ENCODE results near the gene IFNLR1.

IFNLR1 gene

DNA sequence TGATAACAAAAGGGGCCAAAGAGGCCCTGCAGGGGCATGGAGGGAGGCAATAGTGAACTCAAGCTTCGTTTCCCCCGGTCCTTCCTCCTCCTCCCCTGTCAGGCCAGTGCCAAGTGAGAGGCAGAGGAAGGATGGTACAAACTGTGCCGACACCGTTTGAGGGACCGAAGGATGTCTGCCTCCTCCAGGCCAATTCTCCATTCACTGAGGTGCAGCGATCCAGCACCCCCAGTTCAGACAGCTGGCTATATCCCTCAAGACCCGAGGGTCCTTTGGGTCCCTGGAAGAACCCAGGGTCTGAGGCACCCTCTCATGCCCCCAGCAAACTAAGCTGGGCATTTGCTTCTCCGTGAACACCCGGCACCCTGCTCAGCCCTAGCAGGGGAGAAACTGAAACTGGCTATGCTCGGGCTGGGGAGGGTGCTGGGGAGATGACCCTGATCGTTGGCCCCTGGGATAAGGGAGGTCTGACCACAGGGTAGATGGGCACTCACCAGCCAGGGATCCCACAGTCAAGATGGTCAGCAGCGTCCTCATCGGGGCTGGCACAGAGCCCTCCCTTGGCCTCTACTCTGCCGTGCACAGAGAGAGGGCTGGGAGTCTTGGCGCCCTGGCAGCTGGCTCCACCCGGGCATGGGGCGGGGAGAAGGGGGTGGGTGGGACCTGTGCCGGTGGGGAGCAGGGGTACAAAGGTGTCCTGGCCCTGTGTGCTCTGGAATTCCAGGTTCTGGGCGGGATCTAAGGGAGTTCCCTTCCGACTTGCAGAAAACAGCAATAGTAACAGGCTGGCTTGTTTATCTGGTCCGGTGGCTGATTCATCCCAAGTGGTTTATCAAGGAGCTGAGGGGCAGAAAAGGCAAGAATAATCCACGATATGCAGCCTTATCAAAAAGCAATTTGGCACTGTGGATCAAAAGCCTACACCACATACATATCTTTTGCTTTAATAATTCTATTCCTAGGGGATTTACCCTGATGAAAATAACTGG lies 44.2 kb downstream of the IFNLR1 start, which contains the start of gene IL22RA1:
Gene IL22RA1 (minus strand): TSS at position 595 of the 989 bp plus-strand sequence. CDS start 58 bp downstream, at position 537.
- no peak for DNase-seq

DNA sequence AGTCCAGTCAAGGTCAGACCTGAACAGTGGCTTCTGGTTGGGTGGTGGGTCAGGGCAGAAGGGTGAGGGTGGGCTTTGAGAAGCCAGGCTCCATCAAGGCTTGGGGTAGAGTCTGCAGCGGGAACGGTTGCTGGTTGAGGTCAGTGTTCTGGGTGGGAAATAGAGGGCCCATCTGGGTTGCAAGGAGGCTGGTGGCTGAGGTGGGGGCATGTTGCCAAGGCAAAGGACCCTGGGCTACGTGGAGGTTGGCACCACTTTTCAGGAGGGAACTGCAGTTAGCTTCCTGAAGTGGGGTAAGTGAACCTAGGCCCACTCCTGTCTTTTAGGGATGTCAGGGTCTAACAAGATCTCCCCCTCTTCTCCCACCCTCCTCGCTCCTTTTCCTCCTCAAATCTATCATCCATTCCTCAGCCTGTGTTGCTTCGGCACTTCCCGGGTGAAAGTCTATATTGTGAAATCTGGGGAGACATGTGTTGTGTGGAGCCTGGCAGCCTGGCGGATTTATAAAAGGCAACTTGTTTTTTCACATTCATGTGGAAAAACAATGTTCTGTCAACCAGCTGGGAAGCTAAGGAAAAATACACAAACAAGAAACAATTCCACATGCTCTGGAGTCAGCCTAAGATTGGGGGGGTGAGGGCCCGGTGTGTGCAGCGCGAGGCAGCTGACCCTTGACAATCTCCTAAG lies 45.6 kb downstream of the IFNLR1 start:
- DNase-seq = no peak

DNA sequence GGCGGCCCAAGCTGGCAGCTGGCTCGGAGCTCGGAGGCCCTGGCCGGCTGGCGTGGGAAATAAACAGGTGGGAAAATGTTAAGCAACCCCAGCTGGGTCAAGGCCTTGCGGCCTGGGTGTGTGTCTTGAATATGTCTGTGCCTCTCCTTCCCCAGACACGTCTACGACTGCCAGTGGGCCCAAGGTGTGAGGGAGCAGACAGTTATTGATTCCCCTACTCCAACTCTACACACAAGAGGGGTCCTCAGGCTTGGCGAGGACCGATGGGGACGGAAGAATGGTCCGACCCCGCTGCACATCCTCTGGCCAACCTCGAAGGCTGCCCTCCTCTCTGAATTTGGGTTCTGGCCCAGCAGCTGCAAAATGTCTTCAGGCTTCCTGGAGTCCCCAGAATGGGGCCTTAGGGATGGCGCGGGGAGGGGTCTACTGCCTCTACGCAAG lies 46.3 kb downstream of the IFNLR1 start:
- no peak for DNase-seq

DNA sequence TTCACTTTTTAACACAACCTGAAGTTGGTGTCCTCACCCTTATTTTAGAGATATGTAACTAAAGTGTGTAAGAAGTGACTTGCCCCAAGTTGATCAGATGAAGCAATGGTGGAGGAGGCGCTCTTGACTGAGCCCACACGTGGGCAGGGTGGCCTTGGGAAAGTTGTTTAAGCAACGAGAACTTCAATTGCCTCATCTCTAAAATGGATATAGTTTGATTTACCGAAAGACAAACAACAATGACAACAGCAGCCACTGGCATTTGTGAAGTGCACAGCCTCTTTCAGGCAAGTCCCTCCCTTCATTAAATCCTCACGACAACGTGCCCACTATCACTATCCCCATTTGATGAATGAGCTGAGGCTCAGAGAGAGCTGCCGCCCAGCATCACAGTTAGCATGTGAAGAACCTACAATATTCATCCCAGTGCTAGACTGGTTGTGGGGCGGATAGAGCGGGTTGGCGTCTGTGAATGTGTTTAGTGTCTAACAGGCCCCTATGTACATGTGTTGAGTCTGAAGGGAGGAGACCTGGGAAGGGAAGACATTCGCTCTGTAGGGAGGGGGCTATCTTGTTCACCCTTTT lies 47.2 kb downstream of the IFNLR1 start:
- no peak for DNase-seq

DNA sequence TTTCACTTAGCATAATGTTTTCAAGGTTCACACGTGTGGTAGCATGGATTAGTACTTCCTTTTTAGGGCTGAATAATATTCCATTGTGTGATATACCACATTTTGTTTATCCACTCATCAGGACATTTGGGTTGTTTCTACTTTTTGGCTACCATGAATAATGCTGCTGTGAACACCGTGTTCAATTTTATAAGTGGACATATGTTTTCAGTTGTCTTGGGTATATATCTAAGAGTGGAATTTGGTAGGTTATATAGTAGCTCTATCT lies 47.9 kb downstream of the IFNLR1 start:
- no peak for DNase-seq

DNA sequence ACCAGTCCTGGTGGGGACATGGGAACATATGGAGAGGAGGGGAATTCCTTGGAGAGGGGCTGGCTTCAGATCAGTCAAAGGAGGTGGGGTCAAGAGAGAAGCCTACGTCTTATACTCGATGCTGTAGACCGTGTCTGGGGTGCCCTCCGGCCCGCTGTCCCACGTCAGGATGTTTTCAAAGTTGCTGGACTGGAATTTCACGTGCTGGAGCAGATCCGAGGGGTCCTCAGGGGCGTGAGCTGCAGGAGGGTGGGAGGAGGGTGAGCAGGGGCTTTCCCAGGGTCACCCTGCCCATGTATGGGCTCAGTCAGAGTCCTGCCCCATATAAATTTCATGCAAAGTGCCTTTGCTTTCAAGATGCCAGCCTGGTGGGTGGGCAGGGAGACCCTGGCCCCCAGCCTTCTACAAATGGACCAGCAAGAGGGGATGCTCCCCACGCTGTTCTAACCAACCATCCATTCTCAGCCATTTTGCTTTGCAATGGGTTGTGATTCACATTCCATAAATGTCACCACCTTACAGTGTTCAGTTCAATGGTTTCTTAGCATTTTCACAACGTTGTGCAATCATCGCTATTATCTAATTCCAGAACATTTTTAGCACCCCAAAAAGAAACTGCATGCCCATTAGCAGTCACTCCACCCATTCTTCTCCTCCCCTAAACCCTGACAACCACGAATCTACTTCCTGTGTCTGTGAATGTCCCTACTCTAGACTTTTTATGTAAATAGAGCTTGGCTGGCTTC lies 48.4 kb downstream of the IFNLR1 start:
- DNase-seq = no peak

DNA sequence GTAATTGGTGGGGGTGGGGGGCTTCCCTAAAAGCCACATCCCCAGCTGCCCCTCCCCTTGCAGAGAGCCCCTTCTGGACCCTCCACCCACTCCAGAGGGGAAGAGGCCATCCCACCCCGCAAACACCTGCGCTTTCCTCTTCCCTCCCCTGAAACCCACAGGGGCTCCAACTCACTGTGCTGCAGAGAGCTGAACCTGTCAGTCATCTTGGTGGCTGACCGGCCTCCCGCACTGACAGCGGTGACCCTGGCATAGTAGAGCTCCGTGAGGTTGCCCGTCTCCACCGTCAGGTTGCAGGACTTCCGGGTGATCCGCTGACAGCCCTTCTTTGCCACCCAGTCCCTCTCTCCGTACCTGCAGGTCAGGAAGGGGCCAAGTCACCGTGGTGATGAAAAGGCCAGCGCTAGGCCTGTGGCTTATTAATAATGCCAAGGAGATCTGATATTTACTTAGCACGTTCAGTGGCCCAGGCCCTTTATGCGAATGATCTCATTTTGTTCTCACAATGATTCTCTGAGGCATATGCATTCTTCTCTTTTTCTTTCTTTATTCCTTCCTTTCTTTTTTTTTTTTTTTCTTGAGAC lies 50.0 kb downstream of the IFNLR1 start:
- DNase-seq = no peak

DNA sequence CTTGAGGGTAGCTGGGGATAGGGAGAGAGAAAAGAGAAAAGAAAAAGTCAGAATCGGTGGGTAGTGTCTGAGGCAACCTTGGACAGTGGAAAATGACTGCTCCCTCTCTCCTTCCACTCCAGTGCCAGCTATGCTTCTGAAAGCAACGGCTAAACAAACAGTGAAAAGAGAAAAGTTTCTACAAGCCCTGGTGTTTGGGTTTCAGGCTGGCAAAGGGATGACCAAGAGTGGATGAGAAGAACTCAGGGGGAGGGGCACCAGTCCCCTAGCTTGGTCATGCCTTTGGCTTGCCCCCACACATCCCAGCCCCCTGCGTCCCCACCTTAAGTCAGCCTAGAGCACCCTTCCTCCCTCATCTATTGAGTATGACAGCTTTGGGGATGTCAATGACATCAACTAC lies 52.7 kb downstream of the IFNLR1 start:
- DNase-seq = no peak

DNA sequence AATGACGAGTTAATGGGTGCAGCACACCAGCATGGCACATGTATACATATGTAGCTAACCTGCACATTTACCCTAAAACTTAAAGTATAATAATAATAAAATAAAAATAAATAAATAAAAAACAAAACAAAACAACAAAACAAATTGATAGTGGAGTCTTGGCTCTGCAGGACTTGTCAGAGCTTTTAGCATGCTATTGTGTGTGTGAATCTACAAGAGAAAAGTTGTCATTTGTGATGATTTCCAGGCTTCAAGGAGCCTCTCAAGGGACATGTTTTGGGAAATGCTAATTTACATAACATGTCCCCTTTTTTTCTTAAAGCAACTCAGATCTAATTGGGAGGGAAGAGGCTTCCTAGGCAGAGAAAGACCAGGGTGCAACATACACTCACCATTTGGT lies 53.3 kb downstream of the IFNLR1 start:
- DNase-seq = no peak

DNA sequence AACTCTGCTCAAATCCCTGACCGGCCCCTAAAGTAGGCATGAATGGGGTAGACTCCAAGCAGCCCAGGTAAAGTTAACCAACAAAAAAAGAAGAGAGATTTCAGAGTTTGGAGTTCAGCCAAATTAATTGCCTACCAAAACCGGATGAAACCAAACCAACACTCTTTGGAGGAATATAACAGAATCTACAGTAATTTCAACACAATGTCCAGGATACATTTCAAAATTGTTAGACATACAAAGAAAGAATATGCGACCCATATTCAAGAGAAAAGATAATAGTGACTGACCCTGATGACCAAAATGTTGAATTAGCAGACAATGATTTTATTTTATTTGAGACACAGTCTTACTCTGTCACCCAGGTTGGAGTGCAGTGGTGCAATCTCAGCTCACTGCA lies 56.7 kb downstream of the IFNLR1 start:
- DNase-seq = no peak

DNA sequence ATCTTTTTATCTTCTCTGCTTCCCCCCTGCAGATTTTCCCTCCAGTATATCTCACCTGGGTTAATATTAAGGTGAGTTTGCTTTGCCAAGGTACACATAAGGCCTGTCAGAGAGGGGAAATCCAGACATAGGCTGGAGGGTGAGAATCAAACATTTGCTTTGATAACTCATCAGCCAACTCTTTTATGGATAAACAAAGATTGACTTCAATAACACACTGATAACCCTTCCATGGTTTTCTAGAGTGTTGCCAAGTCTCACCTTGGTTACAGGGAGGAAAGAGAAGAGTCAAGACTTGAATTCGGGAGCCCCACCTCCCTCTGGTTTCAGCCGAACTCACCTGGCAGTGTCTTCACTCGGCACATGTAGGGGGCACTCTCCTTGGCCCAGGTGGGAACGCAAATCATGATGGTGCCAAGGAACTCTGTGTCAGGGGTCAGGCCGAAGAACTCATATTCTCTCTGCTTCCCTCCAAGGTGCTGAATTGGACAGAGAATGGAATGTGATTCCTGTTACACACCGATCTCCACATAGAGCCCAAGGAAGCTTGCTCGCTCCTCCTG lies 59.2 kb downstream of the IFNLR1 start:
- no peak for DNase-seq

DNA sequence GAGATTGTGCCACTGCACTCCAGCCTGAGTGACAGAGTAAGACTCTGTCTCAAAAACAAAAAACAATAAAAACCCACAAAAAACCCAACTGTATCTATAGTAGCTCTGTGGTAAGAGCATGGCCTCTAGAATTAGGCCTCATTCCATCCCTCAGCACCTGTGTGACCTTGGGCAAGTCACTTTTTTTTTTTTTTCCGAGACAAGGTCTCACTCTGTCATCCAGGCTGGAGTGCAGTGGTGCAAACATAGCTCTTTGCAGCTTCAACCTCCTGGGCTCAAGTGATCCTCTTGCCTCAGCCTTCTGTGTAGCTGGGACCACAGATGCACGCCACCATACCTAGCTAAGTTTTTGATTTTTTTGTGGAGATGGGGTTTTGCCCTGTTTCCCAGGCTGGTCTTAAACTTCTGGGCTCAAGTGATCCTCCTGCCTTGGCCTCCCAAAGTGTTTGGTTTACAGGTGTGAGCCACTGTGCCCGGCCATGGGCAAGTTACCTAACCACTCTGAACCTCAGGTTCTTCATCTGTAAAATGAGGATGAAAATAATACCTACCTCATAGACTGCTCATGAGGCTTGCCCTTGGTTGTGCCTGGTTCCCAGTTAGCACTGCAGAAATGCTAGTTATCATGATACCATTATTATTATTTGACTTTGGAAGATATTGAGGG lies 59.8 kb downstream of the IFNLR1 start:
- no peak for DNase-seq

DNA sequence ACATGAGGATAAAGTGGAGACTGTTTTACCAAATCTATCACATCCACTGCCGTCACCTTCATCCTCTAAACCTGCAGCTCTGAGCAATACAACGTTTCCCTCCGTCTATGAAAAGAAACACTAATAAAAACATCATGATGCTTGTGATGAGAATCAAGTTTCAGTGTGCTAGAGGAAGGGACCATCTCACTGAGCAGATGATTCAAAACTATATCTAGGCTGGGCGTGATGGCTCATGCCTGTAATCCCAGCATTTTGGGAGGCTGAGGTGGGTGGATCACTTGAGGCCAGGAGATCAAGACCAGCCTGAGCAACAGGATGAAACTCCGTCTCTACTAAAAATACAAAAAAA lies 60.4 kb downstream of the IFNLR1 start:
- no peak for DNase-seq

DNA sequence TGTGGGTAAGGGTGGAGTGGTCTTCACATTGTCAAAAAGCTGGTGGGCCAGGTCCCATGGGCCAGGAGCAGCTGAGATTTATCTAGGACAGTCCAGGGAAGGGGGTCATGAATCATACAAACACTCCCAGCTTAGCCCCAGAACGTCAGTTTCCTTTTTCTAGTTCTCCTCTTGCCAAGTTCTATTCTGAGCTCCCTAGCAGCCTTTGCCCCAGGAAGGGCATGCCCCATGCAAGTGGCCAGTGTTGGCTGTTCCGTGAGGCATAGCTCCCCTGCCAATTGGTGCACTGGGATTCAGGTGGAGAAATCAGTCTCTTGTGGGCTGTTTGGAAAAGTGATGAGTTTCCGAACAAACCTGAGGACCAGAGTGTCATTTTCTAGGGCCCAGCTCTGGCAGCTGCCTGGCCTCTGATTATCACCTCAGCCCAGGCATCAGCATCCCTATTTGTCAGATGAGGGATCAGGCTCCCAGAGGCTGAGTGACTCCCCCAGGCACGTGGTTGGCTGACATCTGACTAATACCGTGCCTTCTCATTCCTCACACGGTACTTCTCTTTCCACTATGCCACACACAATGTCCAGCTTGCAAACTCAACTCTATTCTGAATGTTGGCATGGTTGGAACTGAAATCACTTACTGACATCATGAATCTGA lies 60.9 kb downstream of the IFNLR1 start:
- DNase-seq = no peak

DNA sequence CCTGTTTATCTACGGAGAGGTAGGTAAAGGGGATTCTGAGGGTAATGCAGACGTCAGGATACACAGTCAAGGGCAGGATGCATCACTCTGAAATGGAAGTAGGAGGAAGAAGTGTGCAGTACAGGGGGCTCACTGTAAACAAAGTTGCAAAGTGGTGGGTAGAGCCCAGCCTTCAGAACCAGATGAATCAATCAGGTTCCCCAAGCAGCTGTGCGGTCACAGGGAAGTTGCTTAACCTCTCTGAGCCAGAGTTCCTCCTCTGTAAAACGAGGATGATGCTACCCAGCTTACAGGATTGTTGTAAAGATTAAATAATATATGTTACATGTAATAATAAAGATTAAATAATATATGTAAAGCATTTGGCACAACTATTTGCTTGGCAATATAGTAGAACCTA lies 61.6 kb downstream of the IFNLR1 start:
- no peak for DNase-seq

DNA sequence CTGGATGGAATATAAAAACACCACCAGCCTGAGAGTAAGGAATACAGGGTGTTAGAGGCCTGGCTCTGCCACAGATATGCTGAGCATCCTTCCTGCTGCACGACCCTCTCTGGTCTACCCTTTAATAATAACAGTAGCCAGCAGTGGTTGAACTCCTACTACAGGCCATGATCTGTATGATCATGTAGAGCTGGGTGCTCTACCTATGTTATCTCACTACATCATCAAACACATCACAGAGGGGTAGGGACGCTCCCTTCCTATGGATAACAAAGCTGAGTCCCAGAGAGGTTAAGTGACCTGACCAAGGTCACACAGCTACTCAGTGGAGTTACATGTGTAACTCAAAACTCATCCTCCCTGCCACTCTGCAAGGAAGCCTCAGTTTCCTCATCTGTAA lies 62.1 kb downstream of the IFNLR1 start:
- DNase-seq = no peak

DNA sequence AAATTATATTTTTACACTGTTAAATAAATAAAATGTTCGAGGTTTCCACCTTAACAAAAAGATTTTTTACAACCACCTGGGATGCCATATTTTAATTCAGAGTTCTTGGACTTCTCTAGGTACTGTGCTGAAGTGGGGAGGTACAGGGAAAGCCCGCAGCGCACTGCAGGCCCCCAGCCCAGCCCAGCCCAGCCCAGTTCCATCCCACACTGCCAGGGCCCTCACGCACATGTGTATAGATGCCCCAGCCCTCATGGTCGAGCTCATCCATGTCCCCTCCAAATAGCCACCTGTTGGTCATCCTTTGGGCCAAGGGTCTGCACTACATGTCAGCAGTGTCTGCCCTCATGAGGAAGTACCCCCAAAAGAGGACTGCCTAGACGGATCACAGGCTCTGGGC lies 63.5 kb downstream of the IFNLR1 start:
- no peak for DNase-seq

DNA sequence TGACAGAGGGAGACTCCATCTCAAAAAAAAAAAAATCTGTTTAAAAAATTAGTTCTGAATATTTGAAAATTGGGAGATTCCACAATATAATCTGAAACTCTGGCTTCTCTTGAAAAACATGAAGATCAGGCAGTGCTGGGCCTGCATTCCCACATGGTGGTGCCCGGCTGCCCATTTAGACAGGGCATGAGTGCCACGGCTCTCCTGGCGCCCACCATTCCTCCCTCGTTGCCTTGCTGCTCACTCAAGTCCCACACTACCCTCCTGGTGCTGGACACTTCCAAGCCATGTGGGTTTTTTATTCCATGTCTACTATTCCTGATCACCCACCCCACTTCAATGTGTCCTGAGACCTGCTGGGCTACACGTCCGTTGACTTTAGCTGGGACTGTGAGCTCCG lies 64.3 kb downstream of the IFNLR1 start:
- DNase-seq = no peak

DNA sequence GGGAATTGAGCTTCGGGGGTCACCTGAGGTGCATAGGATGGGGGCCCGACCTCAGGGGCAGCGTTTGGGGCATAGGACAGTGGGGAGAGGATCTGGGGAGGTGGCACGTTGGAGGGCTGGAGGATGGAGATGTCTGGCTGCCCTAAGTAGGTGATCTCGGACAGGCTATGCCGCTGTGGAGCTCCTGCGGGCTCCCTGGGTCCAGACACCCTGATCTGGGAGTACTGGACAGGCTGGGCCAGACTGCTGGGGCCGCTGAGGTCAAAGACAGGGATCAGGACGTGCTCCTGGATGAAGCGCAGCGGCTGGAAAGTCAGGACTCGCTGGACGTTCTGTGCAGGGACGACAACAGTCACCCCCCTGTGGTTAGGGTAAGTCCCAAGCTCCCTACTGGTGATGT lies 65.7 kb downstream of the IFNLR1 start:
- DNase-seq = no peak

DNA sequence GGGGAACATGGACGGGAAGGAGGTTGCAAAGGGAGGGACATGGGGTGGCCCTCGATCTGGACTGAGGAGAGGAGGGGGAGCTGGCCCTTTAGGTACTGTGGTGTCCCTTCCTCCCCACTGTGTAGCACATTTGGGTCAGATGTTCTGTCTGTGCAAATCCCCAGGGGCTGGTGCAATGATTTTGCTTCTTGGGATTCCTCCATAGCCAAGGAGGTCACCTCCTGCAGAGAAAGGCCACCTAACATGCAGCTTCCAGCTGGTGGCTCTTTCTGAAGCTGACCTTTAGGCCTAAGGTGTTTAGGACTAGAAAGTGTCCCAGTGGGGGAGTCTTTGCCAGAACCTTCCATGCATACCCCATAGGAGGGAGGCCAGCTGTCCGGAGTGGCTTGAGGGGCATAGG lies 66.1 kb downstream of the IFNLR1 start:
- no peak for DNase-seq

All from stimulated activated CD4-positive, alpha-beta T cell treated with anti-CD3 and anti-CD28 coated beads, Interleukin-4, amount 100 ng/mL, for 1 hour (primary cell).